Measurements from ENCODE around the gene CNPY3. TPM values are rescaled to one million over a fixed set of nuclear protein-coding genes. Genes with fewer than 3 reads are reported as not detected.

CNPY3 gene
- total RNA-seq, 1 donor from 2014 or later: 38.0 TPM

DNA sequence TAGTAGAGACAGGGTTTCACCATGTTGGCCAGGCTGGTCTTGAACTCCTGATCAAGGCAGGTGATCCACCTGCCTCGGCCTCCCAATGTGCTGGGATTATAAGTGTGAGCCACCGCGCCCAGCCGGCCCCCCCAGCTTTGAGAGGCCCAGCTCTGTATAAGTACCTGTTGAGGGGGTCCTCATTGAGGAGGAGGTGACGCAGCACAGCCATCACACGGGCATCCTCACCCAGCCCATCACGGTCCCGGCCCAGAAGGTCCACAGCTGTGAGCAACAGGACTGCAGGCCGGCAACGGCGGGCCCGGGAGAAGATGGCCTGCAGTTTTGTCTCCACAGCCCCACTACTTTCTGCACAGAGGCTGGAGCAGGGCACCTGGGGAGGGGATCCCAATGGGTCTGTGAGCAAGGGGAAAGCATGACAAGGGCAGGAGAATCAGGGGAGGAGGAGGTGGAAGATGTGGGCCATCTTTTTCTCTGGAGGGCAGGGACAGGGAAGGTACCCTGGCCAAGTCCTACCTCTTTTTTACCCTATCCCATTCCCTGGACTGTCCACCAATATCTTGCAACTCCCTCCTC lies 38.9 kb downstream of the CNPY3 start:
- Mint-ChIP-seq H3K27ac (no peak overlapping the region), H3K36me3 (peaks cover 4% of the 10 kb centered on the region), H3K4me1 (peaks cover 3% of the 10 kb centered on the region), H3K4me3 (no peak overlapping the region), H3K27me3 (ENCODE audit: insufficient read depth, low read depth) (no peaks in the 10 kb centered on the region), H3K9me3 (no peaks in the 10 kb centered on the region)
- Histone ChIP-seq H3K4me2 (no peak overlapping the region), H2AFZ (replicated peaks) (no peak overlapping the region), H3K27me3 (no peaks in the 10 kb centered on the region), H3K9me3 (ENCODE audit: low read depth) (no peaks in the 10 kb centered on the region), H3K27ac (no peak overlapping the region), H3K4me3 (no peak overlapping the region), H3K4me1 (peaks cover 4% of the 10 kb centered on the region), H3K36me3 (no peaks in the 10 kb centered on the region), H3K9ac (no peak overlapping the region), H3F3A (ENCODE audit: low read depth) (no peaks in the 10 kb centered on the region), H3K79me2 (ENCODE audit: low read depth) (no peaks in the 10 kb centered on the region), H4K20me1 (ENCODE audit: low read depth) (no peaks in the 10 kb centered on the region)
- TF ChIP-seq, protein P1, sequence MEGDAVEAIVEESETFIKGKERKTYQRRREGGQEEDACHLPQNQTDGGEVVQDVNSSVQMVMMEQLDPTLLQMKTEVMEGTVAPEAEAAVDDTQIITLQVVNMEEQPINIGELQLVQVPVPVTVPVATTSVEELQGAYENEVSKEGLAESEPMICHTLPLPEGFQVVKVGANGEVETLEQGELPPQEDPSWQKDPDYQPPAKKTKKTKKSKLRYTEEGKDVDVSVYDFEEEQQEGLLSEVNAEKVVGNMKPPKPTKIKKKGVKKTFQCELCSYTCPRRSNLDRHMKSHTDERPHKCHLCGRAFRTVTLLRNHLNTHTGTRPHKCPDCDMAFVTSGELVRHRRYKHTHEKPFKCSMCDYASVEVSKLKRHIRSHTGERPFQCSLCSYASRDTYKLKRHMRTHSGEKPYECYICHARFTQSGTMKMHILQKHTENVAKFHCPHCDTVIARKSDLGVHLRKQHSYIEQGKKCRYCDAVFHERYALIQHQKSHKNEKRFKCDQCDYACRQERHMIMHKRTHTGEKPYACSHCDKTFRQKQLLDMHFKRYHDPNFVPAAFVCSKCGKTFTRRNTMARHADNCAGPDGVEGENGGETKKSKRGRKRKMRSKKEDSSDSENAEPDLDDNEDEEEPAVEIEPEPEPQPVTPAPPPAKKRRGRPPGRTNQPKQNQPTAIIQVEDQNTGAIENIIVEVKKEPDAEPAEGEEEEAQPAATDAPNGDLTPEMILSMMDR (IDR thresholded peaks at IDR 0.05): no peak
- TF ChIP-seq EZH2 (IDR thresholded peaks at IDR 0.05): no peak
- no peak for TF ChIP-seq EZH2phosphoT487 (IDR thresholded peaks at IDR 0.05)
- DNase-seq (ENCODE audit: low spot score): no peak

DNA sequence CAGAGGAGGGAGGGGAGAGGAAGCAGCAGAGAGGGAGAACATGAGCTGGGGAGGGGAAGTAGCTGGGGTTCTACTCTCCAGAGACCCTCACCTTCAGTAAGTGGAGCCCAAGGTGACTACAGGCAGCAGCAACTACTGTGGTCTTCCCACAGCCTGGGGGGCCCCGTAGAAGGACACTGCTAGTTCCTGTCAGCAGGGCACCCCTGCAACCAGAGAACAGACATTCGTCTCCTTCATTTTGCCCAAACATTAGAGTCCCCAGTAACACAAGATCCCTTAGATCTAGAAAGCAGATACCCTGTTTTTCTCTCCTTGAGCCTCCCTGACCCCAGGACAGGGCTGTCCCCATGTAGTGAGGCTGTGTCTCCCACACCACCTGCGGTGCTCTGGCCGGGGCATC lies 39.5 kb downstream of the CNPY3 start:
- TF ChIP-seq EZH2phosphoT487 (IDR thresholded peaks at IDR 0.05) (no peak), EZH2 (IDR thresholded peaks at IDR 0.05) (no peak)
- TF ChIP-seq, protein P1 (IDR thresholded peaks at IDR 0.05): no peak

DNA sequence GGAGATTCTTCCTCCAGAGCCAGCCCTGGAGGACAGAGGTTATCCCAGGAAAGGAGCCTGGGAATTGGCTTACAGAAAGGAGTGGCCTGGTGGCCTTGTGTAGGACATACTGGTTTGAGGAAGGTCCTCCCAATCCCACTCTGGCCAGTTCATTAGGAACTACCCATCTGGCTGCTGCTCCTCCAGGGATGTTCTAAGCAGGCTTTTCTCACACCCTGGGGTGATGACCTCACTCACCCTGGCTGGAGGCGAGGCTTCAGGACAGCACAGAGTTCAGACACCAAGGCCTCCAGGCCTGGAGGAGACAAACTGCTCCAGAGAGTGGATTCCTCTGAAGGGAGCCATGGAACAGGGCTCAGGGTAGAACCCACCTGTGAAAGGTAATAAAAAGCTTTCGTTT lies 40.2 kb downstream of the CNPY3 start:
- no peaks in the 10 kb centered on the region for H3K27me3 ChIP-seq
- H3F3A ChIP-seq (ENCODE audit: low read depth): no peaks in the 10 kb centered on the region
- no peak overlapping the region for H3K9ac ChIP-seq
- no peaks in the 10 kb centered on the region for H3K4me1 ChIP-seq
- H3K79me2 ChIP-seq (ENCODE audit: low read depth): no peaks in the 10 kb centered on the region
- Mint-ChIP-seq H3K27me3 (ENCODE audit: insufficient read depth, low read depth) (no peaks in the 10 kb centered on the region), H3K4me3 (no peak overlapping the region), H3K4me1 (peaks cover 3% of the 10 kb centered on the region), H3K27ac (no peak overlapping the region), H3K9me3 (no peaks in the 10 kb centered on the region), H3K36me3 (peaks cover 9% of the 10 kb centered on the region)
- no peak for DNase-seq (ENCODE audit: low spot score)
- no peak overlapping the region for H3K27ac ChIP-seq
- TF ChIP-seq EZH2phosphoT487 (IDR thresholded peaks at IDR 0.05) (no peak), EZH2 (IDR thresholded peaks at IDR 0.05) (no peak)
- TF ChIP-seq, protein P1 (IDR thresholded peaks at IDR 0.05): no peak
- H2AFZ ChIP-seq (replicated peaks): no peak overlapping the region
- no peak overlapping the region for H3K4me3 ChIP-seq
- no peaks in the 10 kb centered on the region for H3K36me3 ChIP-seq
- no peaks in the 10 kb centered on the region for H4K20me1 ChIP-seq (ENCODE audit: low read depth)
- no peak overlapping the region for H3K4me2 ChIP-seq
- H3K9me3 ChIP-seq (ENCODE audit: low read depth): no peaks in the 10 kb centered on the region

More for the DNA sequence above, 39.5 kb downstream of the CNPY3 start:
- H3K79me2 ChIP-seq (ENCODE audit: low read depth): no peaks in the 10 kb centered on the region
- H3F3A ChIP-seq (ENCODE audit: low read depth): no peaks in the 10 kb centered on the region
- peaks cover 4% of the 10 kb centered on the region for H3K4me1 ChIP-seq
- H3K4me2 ChIP-seq: no peak overlapping the region
- no peaks in the 10 kb centered on the region for H3K9me3 ChIP-seq (ENCODE audit: low read depth)
- H2AFZ ChIP-seq (replicated peaks): no peak overlapping the region
- H3K4me3 ChIP-seq: no peak overlapping the region
- H3K4me3 Mint-ChIP-seq: no peak overlapping the region
- no peaks in the 10 kb centered on the region for H4K20me1 ChIP-seq (ENCODE audit: low read depth)
- no peaks in the 10 kb centered on the region for H3K27me3 Mint-ChIP-seq (ENCODE audit: insufficient read depth, low read depth)
- no peak overlapping the region for H3K27ac ChIP-seq
- no peak overlapping the region for H3K9ac ChIP-seq
- no peaks in the 10 kb centered on the region for H3K36me3 ChIP-seq
- no peaks in the 10 kb centered on the region for H3K9me3 Mint-ChIP-seq
- no peak for DNase-seq (ENCODE audit: low spot score)
- H3K4me1 Mint-ChIP-seq: peaks cover 3% of the 10 kb centered on the region
- no peaks in the 10 kb centered on the region for H3K27me3 ChIP-seq
- H3K27ac Mint-ChIP-seq: no peak overlapping the region
- peaks cover 6% of the 10 kb centered on the region for H3K36me3 Mint-ChIP-seq

Measured in neural progenitor cell (in vitro differentiated cells).